ENCODE measurements around the gene POLN.

- TF ChIP-seq CTCF (IDR thresholded peaks at IDR 0.05) (no peak), REST (IDR thresholded peaks at IDR 0.05) (no peak), TP53 (CRISPR knock-in tag; IDR thresholded peaks at IDR 0.05) (no peak), ELK1 (IDR thresholded peaks at IDR 0.05; ENCODE audit: low read depth, low read length) (no peak), HDAC2 (IDR thresholded peaks at IDR 0.05) (no peak), EP300 (IDR thresholded peaks at IDR 0.05) (no peak), BHLHE40 (IDR thresholded peaks at IDR 0.05; ENCODE audit: low read depth, low read length) (no peak), RFX5 (IDR thresholded peaks at IDR 0.05) (no peak)
These were observed 32.6 kb upstream of the POLN start for GRCh38 chr4:2274320-2275043.
